Fibroblast of pulmonary artery (primary cell): Measurements from ENCODE around the gene EYS.

ENCODE experiments used
- DNase-seq: peaks from one replicate; pipeline ENCODE4 v3.0.0-alpha.2; 2010; ENCODE audit warnings: low read depth
- H3K4me3 ChIP-seq: replicated peaks from 2 replicates; pipeline ENCODE4 v1.5.1; 2011; ENCODE audit warnings: low read depth, mild to moderate bottlenecking, control low read depth, low read length, moderate library complexity
- TF ChIP-seq, protein P1 (sequence below): IDR thresholded peaks from 2 replicates; pipeline ENCODE4 v1.5.1; 2011; ENCODE audit warnings: mild to moderate bottlenecking, control low read depth, low read length, inconsistent platforms; ENCODE audit errors: missing control alignments

Gene EYS

GRCh38 chr6:63919556-63920110, 1787.4 kb downstream of the EYS start:
- no peak overlapping the region for H3K4me3 ChIP-seq
- TF ChIP-seq, protein P1, sequence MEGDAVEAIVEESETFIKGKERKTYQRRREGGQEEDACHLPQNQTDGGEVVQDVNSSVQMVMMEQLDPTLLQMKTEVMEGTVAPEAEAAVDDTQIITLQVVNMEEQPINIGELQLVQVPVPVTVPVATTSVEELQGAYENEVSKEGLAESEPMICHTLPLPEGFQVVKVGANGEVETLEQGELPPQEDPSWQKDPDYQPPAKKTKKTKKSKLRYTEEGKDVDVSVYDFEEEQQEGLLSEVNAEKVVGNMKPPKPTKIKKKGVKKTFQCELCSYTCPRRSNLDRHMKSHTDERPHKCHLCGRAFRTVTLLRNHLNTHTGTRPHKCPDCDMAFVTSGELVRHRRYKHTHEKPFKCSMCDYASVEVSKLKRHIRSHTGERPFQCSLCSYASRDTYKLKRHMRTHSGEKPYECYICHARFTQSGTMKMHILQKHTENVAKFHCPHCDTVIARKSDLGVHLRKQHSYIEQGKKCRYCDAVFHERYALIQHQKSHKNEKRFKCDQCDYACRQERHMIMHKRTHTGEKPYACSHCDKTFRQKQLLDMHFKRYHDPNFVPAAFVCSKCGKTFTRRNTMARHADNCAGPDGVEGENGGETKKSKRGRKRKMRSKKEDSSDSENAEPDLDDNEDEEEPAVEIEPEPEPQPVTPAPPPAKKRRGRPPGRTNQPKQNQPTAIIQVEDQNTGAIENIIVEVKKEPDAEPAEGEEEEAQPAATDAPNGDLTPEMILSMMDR: no peak
- peak; percentile 3 for DNase-seq

DNA sequence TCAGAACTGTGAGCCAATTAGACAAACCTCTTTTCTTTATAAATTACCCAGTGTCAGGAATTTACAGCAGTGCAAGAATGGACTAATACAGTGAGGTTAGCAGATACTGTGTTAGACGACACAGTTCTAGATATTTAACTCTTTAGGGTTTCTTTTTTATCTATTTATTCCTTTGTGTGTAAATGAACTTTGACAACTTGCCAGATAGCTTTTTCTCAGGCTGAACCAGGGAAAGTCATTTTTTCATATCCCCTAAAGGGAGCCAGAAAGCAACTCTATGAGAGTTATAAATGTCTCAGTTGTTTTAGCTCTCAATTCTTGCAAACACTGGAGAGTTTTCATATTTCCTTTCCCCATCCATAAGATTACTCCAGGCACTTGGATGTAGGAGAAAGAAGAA, 1794.1 kb downstream of the EYS start:
- no peak overlapping the region for H3K4me3 ChIP-seq
- peak; percentile 14 for DNase-seq
- TF ChIP-seq, protein P1: no peak

DNA sequence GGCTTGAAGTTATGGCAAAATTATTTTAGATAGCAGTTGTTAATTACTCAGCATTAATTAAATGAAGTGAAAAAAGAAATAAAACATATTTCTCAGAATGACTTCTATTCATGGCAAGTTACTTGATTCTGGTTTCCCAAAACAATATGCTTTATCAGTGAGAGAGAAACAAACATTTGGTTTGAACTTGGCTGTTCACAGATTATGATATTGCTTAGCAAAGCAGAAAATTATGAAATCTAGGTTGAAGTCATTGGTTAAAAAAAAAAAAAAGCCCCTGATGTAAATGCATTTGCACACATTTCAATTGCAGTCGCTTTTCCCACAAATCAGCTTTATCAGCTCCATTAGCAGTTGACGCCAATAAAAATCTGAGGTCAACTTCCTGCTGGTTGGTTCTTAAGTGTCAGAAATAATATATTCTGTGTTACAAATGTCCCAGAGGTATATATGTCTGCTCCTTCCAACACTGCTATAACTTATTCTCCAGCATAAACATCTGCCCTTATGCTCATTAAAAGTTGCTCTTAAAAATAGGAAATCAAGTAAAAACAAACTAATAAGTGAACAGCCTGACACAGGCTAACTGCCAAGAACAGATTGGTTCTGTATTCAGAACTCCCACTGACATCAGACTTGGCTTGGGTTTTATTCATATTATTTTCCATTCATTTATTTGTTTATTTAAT, 1796.0 kb downstream of the EYS start:
- TF ChIP-seq, protein P1: no peak
- no peak overlapping the region for H3K4me3 ChIP-seq
- DNase-seq: peak; percentile 36

DNA sequence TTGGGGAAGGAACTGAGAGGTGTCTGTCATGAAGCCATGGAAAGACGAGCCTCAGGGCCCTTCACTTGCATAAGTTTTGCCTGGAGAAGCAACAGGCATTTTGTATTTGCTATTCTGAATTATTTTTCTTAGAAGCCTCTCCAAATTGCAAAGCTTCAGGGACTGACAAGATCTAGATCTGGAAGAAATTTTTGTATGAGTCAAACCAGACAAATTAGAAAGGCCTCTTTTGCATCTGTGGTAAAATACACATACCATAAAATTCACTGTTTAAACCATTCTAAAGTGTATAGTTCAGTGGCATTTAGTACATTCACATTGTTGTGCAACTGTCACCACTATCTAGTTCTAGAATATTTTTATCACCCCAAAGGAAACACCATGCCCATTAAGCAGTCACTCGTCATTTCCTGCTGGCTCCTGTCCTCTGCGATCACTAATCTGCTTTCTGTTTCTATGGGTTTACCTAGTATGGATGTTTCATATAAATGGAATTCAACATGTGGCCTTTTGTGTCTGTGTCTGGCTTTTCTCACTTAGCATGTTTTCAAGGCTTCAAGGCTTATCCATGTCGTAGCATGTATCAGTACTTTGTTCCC, 1802.3 kb downstream of the EYS start:
- DNase-seq: peak; percentile 96
- no peak overlapping the region for H3K4me3 ChIP-seq
- TF ChIP-seq, protein P1: no peak

GRCh38 chr6:63899550-63899949, 1807.5 kb downstream of the EYS start:
- TF ChIP-seq, protein P1: no peak
- H3K4me3 ChIP-seq: no peak overlapping the region
- peak; percentile 55 for DNase-seq

DNA sequence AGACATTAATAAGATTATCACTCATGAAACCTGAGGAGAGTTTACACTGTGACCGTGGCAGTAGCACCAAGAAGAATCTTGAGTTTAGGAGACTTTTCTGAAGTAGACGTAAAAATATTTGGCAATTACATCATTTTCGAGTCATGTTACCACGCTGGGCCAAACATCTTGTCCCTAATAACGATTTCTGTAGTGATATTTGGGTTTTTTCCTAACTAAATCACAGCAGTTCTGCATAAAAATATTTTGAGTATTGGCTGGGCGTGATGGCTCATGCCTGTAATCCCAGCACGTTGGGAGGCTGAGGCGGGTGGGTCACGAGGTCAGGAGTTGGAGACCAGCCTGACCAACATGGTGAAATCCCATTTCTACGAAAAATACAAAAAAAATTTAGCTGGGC, 1809.1 kb downstream of the EYS start:
- DNase-seq: peak; percentile 10
- TF ChIP-seq, protein P1: no peak
- no peak overlapping the region for H3K4me3 ChIP-seq
